Brain microvascular endothelial cell (primary cell): ENCODE measurements around the gene CLEC11A.
"Not testable (repeated sequence)": the region's sequence is repeated elsewhere in the genome, so short reads cannot be mapped to it uniquely, and the experiment has no call there.

Source experiments
- DNase-seq: peaks from one replicate; pipeline ENCODE4 v3.0.0-alpha.2; 2020
- H3K27ac ChIP-seq: fragments of 250-450 bp; sonication (Bioruptor Pico); 2 replicates; pipeline ENCODE4 v1.5.1; 2020; ENCODE audit warnings: mild to moderate bottlenecking, moderate library complexity
- H3K27me3 ChIP-seq: fragments of 250-450 bp; sonication (Bioruptor Pico); replicated peaks from 2 replicates; pipeline ENCODE4 v1.5.1; 2020; ENCODE audit warnings: mild to moderate bottlenecking
- H3K36me3 ChIP-seq: fragments of 250-450 bp; sonication (Bioruptor Pico); replicated peaks from 2 replicates; pipeline ENCODE4 v1.5.1; 2020; ENCODE audit warnings: mild to moderate bottlenecking
- H3K4me3 ChIP-seq: 2 replicates; pipeline ENCODE4 v1.5.1; 2011; ENCODE audit warnings: low read depth, mild to moderate bottlenecking, control low read depth, low read length, moderate library complexity
- in situ Hi-C: cut with HindIII; loops from 2 replicates; pipeline ENCODE4 v1.10.0; 2017; ENCODE audit warnings: low sequenced_read_pairs, low pct_ligation_motif_present
- TF ChIP-seq, protein P1 (sequence below): IDR thresholded peaks from 2 replicates; pipeline ENCODE4 v1.5.1; 2011; ENCODE audit warnings: low read depth, mild to moderate bottlenecking, moderate library complexity, low read length, control low read depth, inconsistent platforms; ENCODE audit errors: missing control alignments

CLEC11A gene

DNA sequence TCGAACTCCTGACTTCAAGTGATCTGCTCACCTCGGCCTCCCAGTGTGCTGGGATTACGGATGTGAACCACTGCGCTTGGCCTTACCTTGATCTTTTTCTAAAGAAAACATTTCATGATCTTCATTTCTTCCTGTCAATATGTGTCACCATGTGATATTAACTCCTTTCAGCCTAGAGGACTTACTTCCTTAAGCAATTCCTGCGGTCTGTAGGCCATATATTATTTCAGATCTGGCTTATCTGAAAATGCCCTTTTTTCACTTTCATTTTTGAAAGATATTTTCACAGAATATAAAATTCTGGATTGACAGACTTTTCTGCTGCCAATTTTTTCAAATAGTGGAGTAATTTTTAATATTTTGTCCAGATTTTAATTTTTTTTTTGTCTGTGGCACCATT is 45.1 kb downstream of the CLEC11A start:
- H3K4me3 ChIP-seq = no peak overlapping the region
- TF ChIP-seq, protein P1, sequence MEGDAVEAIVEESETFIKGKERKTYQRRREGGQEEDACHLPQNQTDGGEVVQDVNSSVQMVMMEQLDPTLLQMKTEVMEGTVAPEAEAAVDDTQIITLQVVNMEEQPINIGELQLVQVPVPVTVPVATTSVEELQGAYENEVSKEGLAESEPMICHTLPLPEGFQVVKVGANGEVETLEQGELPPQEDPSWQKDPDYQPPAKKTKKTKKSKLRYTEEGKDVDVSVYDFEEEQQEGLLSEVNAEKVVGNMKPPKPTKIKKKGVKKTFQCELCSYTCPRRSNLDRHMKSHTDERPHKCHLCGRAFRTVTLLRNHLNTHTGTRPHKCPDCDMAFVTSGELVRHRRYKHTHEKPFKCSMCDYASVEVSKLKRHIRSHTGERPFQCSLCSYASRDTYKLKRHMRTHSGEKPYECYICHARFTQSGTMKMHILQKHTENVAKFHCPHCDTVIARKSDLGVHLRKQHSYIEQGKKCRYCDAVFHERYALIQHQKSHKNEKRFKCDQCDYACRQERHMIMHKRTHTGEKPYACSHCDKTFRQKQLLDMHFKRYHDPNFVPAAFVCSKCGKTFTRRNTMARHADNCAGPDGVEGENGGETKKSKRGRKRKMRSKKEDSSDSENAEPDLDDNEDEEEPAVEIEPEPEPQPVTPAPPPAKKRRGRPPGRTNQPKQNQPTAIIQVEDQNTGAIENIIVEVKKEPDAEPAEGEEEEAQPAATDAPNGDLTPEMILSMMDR = no peak
- no peak for DNase-seq
- no peaks in the 10 kb centered on the region for H3K36me3 ChIP-seq
- no peaks in the 10 kb centered on the region for H3K27me3 ChIP-seq
- in situ Hi-C loops = no loop called here
- no peak overlapping the region for H3K27ac ChIP-seq

DNA sequence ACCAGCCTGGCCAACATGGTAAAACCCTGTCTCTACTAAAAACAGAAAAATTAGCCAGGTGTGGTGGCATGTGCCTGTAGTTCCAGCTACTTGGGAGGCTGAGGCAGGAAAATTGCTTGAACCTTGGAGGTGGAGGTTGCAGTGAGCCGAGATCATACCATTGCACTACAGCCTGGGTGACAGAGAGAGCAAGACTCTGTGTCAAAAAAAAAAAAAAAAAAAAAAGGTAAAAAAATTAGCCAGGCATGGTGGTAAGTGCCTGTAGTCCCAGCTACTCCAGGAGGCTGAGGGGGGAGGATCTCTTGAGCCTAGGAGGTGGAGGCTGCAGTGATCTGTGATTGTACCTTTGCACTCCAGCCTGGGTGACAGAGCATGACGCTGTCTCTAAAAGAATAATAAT is 47.0 kb downstream of the CLEC11A start, which contains the start of gene GPR32:
Gene GPR32 (plus strand): TSS at position 301 of the 400 bp plus-strand sequence. CDS start 137 bp downstream, outside the sequence.
- H3K27me3 ChIP-seq, H3K27ac ChIP-seq, H3K36me3 ChIP-seq, in situ Hi-C loops, DNase-seq, H3K4me3 ChIP-seq: not testable (repeated sequence)

DNA sequence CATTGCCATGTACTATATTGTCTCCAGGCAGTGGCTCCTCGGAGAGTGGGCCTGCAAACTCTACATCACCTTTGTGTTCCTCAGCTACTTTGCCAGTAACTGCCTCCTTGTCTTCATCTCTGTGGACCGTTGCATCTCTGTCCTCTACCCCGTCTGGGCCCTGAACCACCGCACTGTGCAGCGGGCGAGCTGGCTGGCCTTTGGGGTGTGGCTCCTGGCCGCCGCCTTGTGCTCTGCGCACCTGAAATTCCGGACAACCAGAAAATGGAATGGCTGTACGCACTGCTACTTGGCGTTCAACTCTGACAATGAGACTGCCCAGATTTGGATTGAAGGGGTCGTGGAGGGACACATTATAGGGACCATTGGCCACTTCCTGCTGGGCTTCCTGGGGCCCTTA is 47.7 kb downstream of the CLEC11A start:
- no peak for DNase-seq
- H3K27ac ChIP-seq = no peak overlapping the region
- no peak overlapping the region for H3K4me3 ChIP-seq
- TF ChIP-seq, protein P1 = no peak
- no peaks in the 10 kb centered on the region for H3K27me3 ChIP-seq
- in situ Hi-C loops = no loop called here
- H3K36me3 ChIP-seq = no peaks in the 10 kb centered on the region

DNA sequence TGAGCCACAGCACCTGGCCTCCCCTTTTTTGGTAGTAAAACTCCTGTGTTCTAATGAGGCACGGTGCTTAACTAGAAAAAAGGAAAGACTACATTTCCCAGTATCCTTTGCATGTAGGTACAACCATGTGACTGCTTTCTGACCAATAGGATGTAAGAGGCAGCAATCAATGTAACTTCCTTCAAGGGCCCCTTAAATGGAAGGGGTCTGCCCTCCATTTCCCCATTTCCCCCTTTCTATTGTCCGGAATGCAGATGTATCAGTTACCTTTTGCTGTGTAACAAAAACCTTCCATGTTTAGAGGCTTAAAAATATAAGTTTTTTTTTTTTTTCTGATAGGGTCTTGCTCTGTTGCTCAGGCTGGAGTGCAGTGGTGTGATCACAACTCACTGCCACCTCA is 49.3 kb downstream of the CLEC11A start:
- Histone ChIP-seq H3K36me3 (no peaks in the 10 kb centered on the region), H3K27ac (no peak overlapping the region), H3K27me3 (no peaks in the 10 kb centered on the region), H3K4me3 (no peak overlapping the region)
- TF ChIP-seq, protein P1 = no peak
- in situ Hi-C loops = no loop called here
- no peak for DNase-seq

DNA sequence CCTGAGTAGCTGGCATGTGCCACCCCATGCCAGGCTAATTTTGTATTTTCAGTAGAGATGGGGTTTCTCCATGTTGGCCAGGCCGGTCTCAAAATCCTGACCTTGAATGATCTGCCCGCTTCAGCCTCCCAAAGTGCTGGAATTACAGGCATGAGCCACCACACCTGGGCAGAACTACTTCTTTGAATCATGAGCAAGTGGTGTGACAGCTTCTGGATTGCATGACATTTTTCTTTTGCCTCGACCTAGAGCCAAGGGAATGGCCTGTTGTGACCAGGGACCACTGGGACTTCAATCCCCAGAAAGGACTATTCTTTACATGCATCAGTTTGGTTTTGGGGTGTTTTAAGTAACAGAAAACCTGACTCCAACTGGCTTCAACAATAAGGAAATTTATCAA is 49.7 kb downstream of the CLEC11A start:
- in situ Hi-C loops, H3K27me3 ChIP-seq, H3K4me3 ChIP-seq, DNase-seq, H3K27ac ChIP-seq, H3K36me3 ChIP-seq: not testable (repeated sequence)

DNA sequence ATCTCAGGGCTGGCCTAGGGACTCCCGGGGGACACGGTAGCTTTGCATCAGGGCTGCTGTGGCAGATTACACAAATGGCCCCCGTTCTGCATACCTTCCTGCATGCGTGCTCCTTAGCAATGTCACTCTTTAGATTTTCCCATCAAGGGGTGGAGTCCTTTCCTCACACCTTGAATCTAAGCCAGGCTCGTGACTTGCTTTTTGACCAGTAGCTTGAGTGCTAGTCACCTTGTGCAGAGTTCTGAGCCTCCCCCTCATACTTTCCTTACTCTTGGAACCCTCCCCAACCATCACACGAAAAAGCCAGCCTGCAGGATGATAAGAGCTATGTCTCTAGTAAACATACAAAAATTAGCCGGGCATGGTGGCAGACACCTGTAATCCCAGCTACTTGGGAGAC is 50.3 kb downstream of the CLEC11A start:
- H3K36me3 ChIP-seq, H3K27me3 ChIP-seq, H3K27ac ChIP-seq, H3K4me3 ChIP-seq, in situ Hi-C loops, DNase-seq: not testable (repeated sequence)
